T-helper 2 cell treated with Interferon-gamma antibody and Interleukin-4, amounts not matched to agents 100 ng/mL and 5 ng/mL, for 36 hours (primary cell): ENCODE results near the gene TMEM91. TPM values are rescaled to one million over a fixed set of nuclear protein-coding genes. Genes with fewer than 3 reads are reported as not detected.
"Not testable (repeated sequence)": the region's sequence is repeated elsewhere in the genome, so short reads cannot be mapped to it uniquely, and the experiment has no call there.

ENCODE experiments used
- intact Hi-C: fragments of 100-400 bp; cut with micrococcal nuclease; formaldehyde crosslinking; loops from one replicate; pipeline ENCODE4 v1.15.1; 2023
- total RNA-seq: library from RNA; stranded (reverse); gene quantifications from 2 replicates; pipeline ENCODE4 v1.2.3, GENCODE V29; 2022

The TMEM91 gene
- total RNA-seq, 1 donor from 2014 or later, result 5.6 TPM

- intact Hi-C loops, result no loop called here
Measured at GRCh38 chr19:41372501-41372900, 3.8 kb upstream of the TMEM91 start.

DNA sequence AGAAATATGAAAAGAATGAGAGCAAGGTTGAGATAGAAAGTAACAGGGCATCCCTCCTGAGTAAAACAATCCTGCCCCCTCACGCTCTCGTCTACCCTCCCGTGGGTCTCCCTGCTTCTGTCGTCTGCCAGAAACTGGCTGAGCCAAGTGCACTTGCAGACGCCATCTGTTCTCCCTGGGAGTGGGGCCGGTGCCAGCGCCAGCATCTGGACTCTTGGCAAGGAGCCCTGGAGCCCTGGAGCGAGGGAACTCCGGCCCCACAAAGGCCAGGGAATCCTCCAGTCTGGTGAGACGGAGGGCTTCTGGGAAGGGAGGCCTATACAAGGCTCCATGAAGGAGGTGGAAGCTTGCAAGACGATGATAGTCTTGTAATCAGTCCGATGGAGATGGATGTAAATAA, 2.3 kb upstream of the TMEM91 start:
- intact Hi-C loops, result no loop called here

GRCh38 chr19:41376998-41377365, 649 bp downstream of the TMEM91 start:
- intact Hi-C loops, result no loop called here

- intact Hi-C loops, result no loop called here
Measured at GRCh38 chr19:41377977-41378709, 1.8 kb downstream of the TMEM91 start.

GRCh38 chr19:41381536-41381935, 5.2 kb downstream of the TMEM91 start:
- intact Hi-C loops, result not testable (repeated sequence)

DNA sequence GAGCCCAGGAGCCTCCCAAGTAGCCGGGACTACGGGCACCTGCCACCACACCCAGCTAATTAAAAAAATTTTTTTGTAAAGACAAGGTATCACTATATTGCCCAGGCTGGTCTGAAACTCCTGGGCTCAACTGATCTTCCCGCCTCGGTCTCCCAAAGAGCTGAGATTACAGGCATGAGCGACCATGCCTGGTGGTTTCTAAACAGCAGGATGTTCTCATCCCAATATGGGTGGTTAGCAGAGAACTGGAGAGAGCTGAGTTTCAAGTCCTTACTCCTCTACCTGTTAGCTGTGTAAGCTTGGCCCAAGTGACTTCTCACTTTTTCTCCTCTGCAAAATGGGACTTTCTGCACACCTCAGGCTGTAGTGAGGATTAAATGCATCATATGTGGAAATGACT, 8.0 kb downstream of the TMEM91 start:
- intact Hi-C loops, result no loop called here

DNA sequence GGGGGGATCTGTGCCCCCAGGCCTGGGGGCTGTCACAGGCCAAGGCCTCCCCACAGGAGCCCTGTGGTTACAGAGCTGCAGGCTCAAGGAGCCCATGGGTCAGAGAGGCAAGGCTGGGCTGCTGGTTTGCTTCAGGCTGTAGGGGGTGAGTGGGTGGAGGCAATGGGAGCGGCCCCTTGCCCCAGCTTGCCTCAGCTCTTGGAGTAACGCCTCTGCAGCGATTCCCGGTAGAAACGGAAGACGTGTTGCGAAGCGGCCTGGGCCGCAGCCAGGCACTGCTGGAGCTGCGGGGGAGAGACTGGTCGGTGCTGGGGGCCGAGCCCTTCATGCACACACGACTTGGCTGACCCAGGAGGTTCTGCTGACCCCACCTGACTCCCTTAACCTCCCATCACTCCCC, 10.1 kb downstream of the TMEM91 start:
- intact Hi-C loops, result no loop called here

- intact Hi-C loops, result loop anchor here (10.0 kb wide), 1 partner anchor 677 kb away; the partner anchor contains the start of genes COQ8B and ITPKC
Measured at GRCh38 chr19:41391618-41392017, 15.3 kb downstream of the TMEM91 start.

DNA sequence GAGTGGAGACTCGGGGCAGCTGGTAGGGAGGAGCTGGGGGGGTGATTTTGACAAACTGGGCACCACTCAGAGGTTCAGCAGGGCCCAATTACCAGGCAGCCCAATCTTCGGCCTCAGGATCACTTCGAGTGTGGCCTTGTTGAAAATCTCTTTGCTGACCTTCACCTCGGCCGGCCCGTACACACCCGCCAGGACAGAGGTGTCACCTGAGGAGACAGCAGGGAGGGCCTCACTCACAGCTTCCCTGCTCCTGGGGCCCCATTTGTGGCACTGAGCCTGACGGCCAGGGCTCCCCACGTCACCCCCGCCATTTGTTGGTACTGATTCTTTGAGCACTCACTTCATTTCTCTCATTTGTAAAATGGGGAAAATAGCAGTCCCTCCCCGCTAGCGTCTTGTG, 16.4 kb downstream of the TMEM91 start:
- intact Hi-C loops, result loop anchor here (10.0 kb wide), 1 partner anchor 678 kb away; the partner anchor contains the start of genes COQ8B and ITPKC

GRCh38 chr19:41395355-41395754, 19.0 kb downstream of the TMEM91 start:
- intact Hi-C loops, result loop anchor here (10.0 kb wide), 1 partner anchor 681 kb away; the partner anchor contains the start of genes COQ8B and ITPKC

GRCh38 chr19:41397086-41398049, 21.0 kb downstream of the TMEM91 start, which contains the start of the genes BCKDHA and EXOSC5:
Gene BCKDHA (plus strand): TSS chr19:41397818. CDS start chr19:41397828, 10 bp downstream.
Gene EXOSC5 (minus strand): TSS chr19:41397359. CDS start chr19:41397328, 31 bp downstream.
- intact Hi-C loops, result loop anchor here (1.0 to 10.0 kb wide), 4 partner anchors 33 to 683 kb away; partner anchors contain the start of genes B9D2, COQ8B, DMAC2 and ITPKC

GRCh38 chr19:41398050-41398418, 21.7 kb downstream of the TMEM91 start:
- intact Hi-C loops, result loop anchor here (10.0 kb wide), 1 partner anchor 683 kb away; the partner anchor contains the start of genes COQ8B and ITPKC

DNA sequence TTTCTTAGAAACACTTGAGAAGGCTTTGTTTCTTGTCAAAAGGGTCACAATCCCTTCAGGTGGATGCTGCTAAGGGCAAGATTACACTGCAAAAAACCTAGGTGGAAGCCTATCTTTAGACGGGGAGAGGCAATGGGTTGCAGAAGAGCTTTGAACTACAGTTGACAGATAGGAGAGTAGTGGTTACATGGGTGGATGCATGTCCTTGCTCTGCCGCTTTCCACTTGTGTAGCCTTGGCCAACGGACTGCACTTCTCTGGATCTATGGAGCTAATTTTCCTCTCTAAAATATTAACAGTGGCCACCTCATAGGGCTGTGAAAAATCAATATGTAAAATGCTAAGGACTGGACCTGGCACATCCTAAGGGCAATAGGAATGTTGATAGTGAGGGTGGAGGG, 22.3 kb downstream of the TMEM91 start:
- intact Hi-C loops, result loop anchor here (10.0 kb wide), 1 partner anchor 684 kb away; the partner anchor contains the start of genes COQ8B and ITPKC

- intact Hi-C loops, result loop anchor here (10.0 kb wide), 1 partner anchor 684 kb away; the partner anchor contains the start of genes COQ8B and ITPKC
Measured at GRCh38 chr19:41399091-41399490, 22.8 kb downstream of the TMEM91 start.

- intact Hi-C loops, result loop anchor here (10.0 kb wide), 1 partner anchor 685 kb away; the partner anchor contains the start of genes COQ8B and ITPKC
Measured at GRCh38 chr19:41399525-41399924, 23.2 kb downstream of the TMEM91 start.

DNA sequence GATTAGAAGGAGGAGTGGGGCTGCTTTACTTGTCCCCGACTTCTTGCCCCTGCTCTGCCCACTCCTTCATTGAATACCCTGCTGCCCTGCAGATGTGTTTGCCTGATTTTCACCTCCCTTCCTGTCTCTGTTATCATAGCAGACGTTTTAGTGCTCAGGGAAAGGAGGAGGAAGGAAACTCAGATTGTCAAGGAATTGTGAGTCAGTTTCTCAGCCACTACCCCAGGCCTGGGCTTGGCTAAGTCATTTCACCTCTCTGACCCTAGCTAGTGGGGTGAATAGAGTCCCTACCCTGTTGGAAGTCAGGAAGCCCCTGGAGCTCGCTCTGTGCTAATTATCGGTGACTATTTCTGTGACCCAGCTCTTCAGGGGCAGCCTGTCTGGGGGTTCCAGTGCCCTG, 25.1 kb downstream of the TMEM91 start:
- intact Hi-C loops, result no loop called here

- intact Hi-C loops, result no loop called here
Measured at GRCh38 chr19:41402010-41402409, 25.7 kb downstream of the TMEM91 start.

DNA sequence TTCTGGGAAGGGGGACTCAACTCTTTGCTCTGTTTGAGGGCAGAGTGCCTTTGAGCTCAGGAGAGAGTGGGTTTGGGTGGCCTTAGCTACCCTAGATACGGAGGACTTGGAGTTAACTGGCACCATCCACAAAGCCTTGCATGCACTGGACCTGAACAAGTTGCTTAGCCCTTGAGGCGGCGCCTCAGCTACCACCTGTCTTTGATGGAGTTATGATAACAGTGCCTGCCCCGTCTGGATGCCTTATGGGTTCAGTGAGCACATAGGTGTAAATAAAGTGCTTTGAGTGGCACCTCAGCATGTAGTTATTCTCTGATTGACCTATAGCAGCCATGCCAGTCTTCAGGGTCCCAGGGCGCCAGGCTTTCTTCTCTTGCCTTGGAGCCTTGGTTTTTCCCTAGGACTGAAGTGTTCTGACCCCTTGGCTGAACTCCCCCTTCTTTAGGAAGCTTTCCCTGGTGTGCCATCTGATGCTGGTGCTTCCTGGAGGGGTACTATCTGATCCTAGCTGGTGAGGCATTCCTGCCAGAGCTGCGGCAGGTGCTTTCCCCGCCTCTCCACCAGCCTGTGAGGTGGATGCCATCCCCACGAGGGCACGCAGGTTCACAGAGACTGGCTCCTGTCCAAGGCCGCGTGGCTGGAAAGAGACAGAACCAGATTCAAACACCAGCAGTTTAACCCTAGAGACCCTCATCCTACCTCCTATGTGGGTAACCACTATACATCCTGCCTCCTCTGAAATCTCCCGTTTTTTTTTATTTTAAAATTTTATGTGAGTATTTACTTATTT, 27.0 kb downstream of the TMEM91 start:
- intact Hi-C loops, result no loop called here

GRCh38 chr19:41405776-41406175, 29.4 kb downstream of the TMEM91 start:
- intact Hi-C loops, result no loop called here

DNA sequence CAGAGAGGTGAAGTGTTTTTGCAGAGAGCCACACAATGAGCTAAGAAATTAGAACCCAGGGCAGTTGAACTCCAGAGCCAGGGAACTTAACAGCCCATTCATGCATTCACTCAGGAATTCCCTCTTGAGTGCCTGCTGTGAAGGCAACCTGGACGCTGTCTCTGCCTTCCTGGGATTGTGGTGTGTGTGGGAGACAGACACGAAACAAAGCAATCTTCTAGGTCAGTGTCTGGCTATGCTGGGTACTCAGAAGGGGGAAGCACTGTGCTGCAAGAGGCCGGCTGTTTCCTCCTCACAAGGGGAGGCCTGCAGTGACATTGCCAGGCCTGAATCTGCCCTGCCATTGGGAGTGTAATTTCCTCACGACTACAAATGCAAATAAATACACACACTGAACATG, 30.9 kb downstream of the TMEM91 start:
- intact Hi-C loops, result no loop called here

DNA sequence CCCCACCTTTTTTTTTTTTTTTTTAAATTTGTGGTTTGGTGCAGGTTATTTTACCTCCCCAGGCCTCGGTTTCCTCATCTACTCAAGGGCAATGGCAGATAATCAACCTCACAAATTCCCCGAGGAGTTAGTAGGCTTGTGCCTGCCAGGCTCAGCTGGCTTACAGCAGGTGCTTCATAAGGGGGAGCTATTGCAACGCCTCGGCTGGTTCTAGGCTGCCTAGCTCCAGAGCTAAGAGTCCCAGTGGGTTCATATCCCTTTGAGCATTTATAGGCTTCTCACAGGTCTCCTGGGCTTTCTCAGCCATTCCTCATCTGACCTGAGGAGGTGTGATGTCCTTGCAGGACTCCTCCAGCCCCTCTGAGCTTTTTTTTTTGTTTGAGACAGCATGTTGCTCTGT, 31.9 kb downstream of the TMEM91 start:
- intact Hi-C loops, result no loop called here
